Activated CD4-positive, CD25-positive, alpha-beta regulatory T cell treated with anti-CD3 and anti-CD28 coated beads, Interleukin-2, amount 50 U/mL, for 16 hours (primary cell): Measurements from ENCODE around the gene TNS1.

Experiments used
- DNase-seq: peaks from one replicate; pipeline ENCODE4 v3.0.0-alpha.2; 2020; ENCODE audit warnings: low read depth, low spot score

TNS1 gene

DNA sequence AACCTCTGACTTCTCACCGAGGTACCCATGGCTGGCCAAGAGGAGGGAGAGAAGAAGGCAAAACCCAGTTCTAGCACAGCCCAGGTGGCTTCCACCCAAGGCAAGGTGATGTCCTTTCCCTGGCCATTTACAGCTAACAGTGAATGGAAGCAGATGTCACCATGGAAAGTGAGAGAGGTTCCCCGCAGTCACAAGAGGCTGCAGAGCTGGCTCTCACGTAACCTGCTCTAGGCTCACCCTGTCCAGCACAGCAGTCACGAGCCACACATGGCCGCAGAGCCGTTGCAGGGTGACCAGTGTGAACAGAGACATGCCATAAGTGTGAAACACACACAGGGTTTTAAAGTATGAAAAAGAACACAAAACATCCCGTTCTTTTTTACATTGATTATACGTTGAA, 169.4 kb downstream of the TNS1 start:
- no peak for DNase-seq

DNA sequence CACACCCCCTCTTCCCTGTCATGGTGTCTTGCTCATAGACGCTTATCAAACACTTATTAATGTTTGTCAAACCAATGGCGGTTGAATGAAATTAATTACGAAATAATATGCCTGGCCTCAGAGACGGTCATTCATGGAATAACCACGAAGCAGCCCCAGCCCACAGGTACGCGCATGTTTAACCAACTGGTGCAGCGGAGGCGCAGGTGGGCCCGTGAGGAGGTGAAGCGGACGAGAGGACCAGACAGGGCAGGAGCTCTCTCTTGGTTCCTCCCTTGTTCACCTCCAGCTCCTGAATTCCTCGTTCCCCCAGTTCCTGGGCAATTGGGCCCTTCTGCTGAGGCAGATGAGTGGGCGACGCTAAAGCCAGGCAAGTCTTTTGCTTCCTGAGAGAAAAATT, 169.8 kb downstream of the TNS1 start:
- no peak for DNase-seq

DNA sequence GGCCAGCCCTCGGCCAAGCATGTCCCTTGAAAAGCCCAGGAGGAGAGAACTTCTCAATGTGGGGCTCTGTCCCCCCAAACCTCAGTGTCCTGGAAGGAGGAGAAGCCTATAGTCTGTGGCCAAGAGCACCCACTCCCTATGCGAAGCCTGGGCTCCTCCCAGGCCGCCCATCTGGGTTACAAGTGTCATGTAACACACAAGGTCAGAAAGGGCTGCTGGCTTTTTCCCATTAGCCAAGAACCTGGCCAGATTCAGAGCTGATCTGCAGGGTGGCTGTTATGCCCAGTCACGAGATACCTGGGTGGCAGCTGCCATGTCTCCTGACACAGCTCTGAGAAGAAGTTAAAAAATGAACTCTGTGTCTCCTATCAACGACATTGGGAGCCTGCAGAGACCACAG, 170.7 kb downstream of the TNS1 start:
- no peak for DNase-seq

DNA sequence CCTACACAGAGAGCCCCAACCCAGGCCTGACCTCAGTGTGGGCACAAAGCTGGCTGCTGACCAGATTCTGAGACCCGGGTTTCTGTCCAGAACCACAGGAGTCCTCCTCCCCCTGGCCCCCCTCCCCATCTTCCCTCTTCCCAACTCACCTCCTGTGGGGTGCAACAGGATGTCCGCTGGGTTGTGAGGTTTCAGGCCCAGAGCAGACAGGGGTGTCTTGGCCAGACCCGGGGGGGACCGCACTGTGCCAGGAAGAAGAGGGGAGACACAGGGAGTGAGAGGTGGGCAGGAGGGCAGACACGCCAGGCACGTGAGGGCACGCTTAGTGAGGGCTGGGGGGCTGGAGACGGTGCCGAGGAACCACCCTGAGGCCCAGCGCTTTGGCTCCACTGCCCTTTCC, 171.5 kb downstream of the TNS1 start:
- DNase-seq: no peak

DNA sequence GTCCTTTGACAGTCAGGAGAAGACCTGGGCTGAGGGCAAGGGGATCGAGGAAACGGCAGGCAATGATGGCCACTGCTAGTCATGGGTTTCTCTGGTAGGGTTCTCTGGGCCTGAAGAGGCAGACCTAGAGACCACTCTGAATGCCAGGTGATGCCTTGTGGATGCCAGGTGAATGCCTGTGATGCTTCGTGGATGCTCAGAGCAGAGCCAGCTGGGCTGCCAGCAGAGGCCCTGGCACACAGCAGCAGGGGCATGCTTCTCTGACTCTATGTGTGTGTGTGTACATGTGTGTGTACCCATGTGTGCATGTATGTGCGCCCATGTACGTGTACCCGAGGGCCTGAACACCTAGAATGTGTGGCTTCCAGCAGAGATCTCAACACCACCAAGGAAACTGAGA, 172.0 kb downstream of the TNS1 start:
- no peak for DNase-seq

DNA sequence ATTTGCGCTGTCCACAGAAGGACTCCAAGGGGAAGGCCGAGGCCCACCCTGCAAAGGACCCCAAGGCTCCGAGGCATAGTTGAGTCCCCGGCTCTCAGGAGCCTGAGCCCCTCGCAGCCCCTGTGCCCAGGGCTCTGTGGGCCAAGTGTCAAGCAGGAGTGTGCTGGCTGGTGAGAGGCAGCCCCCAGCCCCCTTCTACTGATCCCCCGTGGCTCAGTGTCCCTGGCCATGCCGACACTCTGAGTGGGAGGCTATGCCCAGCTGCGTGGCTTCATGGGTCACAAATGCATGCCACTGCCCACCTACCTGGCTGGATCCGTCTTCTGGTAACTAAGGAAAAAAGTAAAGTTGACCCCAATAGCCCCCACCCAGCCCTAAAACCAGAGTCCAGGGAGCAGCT, 172.7 kb downstream of the TNS1 start:
- DNase-seq: no peak

DNA sequence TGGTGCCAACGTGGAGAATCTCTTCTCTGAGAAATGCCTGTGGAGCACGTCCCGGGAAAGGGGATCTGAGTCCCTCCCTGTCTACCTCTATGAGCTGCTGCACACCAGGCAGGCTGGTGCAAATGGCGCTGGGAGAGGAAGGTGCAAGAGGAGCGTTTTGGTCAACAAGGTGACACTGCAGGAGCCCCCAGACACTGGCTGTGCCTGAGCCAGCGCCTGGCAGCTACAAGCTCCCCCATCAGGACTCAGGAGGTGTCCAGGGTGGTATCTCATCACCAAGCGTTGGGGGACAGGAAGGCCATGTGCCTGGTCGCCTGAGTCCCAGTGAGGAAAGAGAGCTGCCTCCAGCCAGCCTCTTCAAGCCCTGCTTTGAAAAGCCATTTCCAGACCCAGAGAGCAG, 173.4 kb downstream of the TNS1 start:
- no peak for DNase-seq

DNA sequence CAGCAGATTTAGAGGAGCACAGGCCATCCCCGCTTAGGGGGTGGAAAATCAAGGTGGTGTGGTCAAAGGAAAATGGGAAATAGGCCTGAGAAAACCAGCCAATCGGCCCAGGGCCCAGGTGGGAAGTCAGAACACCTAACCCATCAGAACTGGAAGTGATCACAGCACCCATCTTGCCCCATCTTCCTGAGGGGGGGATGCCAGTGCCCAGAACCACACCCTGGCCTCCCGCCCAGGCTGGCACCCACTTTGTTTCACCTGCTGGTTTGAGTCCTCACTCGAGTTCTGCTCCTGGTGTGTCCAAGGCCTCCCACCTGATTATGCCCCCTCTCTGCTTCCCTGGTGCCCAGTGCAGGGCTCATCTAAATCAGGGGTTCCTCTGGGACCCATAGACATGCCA, 174.5 kb downstream of the TNS1 start:
- no peak for DNase-seq

DNA sequence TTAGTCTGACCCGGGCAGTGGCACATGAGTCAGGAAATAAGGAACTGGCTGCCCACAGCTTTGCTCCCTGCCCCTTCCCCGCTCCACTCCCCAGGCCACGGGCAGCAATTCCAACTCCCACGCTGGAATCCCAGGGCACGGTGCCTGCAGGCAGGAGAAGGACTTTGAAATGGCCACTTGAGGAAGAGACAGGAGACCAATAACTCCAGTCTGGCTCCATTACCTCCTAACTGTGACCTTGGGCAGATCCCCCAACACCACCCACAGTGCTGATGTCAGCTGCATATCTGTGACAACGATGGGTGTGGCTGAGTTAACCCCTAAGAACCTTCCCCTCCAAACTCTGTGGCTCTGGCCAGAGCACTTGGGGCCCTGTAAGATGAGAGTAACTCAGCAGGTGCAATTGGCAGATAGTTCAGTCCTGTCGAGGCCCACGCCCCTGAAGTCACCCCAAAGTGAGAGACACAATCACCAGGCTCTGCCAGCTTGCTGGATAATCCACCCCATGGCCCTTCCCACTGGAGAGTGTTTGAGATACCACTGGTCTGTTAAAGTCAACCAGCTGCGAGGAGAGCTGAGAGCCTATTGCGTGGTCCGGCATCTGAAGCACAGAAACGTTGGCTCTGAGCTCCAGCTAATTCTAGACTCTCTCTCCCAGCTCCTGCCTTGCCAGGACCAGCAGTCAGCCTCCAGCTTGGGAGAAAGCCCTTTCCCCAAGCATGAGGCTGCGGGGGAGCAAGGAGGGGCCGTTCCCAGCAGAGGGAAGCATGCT, 175.2 kb downstream of the TNS1 start:
- no peak for DNase-seq

DNA sequence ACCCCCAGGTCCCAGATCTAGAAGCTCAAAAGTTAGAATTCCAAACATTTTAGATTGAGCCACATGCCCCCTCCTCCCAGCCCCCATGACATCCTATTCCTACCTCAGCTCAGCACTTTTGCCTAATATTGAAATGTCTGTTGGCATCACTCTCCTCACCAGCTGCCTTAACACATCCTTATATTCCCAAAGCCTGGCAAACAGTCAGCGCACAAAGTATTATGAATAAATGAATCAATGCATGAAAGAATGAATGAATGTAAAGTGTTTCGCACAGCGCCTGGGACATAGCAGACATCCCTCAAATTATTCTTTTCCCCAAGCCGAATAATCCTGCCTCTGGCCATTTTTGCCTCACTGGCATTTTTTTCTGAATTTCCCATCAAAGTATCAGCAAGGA, 175.8 kb downstream of the TNS1 start:
- no peak for DNase-seq

DNA sequence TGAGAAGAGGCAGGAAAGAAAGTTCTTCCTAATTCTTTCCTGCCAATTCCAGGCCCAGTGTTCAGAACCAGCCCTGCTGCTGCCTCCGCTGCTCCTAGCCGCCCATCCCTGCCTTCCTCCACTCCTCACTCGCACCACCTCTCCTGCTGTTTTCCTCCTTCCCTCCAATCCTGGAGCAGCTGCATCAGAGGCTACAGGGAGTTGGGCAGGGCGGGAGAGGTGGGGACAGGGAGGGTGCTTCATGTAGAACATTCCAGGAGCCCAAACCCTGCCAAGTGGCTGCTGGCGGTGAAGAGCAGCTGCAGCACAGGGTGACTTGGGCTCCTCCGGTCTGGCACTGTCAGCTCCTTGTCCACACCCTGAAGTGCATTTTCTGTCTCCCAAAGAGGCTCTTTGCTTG, 176.3 kb downstream of the TNS1 start:
- DNase-seq: no peak

DNA sequence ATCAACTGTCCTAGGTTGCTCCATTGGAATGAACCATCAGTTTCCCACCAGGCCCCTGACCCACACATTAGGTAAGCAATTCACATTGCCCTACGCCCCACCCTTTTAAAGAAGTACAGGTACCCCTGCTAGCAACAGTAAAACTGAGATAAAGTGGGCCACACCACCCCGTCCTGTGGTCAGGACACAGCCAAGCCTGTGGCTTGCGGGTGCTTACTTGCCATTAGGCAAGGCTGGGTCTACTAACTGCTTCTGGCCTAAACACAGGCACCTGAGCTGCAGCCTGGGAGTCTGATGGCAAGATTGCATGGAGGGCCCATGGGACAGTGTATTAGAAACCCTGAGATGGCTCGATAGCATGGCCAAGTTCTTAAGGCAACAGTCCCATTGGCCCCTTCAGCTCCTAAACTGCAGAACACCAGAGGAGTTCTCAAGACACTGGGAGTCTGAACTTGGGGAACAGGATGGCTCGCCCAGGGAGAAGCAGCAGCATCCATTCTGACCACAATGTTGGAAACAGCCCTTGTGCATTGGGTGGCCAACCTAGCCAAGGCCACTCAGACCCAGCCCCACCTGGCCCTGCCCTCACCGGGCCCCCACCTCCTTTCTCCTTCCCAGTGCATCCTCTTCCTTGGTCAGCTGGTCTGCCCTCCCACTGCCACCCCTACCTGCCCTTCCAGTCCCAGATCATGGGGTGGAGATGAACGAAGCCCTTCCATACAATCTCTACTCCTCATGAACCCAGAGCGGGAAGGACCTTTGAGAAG, 177.1 kb downstream of the TNS1 start:
- no peak for DNase-seq

DNA sequence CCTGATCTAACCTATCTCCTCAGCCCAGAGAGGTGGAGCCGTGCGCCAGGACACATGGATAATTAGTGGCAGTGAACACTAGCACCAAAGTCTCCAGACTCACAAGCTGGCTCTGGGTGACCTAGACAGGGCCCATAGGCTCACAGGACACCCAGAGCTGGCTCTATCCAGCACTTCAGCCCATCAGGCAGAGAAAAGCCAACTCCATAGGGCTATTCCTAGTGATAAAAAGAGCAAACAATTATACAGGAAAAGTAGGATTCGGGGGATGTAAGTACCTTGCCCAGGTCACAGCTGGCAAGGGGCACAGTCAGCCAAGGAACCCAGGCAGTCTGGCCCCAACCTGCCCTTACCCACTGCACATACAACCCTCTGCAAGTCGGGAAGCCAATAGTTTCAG, 178.6 kb downstream of the TNS1 start:
- no peak for DNase-seq

DNA sequence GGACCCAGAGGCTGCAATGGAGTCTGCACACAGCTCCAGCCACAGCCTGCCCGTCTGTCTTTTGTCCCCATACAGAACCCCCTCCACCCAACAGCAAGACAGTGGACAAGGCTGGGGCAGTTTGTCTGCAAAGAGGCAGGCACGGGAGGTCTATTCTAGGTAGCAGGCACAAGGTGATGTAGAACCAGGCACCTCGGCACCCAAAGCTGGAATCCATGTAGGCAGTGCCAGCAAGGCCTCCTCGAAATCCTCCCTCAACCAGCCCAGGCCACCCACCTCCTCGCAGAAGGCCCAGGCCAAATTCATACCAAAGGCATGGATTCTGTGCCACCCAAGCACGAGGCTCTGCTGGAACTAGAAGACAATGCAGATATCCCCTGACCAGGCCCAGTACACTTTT, 179.2 kb downstream of the TNS1 start:
- no peak for DNase-seq

DNA sequence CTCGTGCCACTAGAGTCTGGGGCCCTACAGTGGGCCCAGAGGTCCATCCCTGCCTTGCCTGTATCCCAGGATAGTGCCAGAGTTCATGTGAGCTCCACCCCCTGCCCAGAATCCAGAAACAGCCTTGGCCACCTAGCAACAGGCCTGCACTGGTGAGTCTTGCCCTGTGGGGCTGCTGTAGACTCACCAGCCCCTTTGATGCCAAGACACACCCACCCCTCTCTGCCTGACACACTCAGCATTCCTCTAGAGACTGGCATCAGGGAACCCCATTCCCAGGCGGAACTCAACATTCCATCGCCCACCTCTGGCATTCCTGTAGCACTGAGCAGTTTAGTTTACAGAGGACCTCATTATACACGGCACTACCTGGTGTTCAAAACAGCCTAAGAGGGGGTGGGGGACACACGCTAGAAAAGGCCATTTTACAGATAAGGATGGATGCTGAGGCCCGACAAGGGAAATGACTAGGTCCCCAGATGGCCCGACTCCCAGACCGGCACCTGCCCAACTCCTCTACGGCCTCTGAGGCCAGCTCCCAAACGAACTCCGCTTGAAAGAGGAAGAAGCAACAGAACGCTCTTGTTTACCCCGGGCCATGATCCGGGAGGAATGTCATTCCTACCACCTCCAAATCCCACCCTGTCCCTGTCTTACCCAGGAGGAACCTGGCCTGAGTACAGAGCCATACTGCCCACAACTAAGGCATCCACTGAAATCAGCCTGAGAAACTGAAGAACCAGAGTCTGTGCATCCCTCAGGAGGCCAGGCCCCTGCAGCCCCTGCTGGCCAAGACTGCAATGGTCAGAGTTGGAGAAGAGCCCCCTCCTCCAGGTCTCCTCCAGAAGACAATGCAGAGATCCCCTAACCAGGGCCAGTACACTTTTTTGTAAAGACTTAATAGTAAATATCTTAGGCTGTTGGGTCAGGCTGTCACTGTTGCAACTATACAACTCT, 180.2 kb downstream of the TNS1 start:
- no peak for DNase-seq

DNA sequence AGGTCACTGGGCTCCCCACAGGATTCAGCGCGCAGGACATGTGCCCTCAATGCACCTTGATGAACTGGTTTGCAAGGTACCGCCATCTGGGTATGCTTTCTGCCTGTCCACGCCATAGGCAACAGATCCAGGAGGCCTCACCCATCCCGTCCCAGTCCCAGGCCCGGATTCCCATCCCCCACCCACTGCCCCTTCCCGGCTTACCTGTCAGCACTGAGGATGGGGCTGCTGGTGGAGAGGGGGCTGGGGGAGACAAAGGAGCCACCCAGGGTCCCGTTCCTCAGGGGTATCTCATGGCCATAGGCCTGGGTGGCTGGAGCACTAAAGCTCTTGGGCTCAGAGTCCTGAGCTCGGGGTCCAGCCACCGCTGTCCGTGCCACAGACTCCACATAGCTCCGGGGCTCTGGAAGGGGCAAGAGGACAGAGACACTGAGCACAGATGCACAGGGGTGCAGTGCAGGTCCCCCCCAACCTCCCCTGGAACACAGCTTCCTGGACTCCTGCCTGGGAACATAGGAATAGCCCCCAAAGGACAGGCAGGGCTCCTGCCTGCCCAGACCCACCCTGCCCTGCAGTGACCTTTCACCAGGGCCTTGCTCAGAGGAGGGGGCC, 181.2 kb downstream of the TNS1 start:
- DNase-seq: no peak

DNA sequence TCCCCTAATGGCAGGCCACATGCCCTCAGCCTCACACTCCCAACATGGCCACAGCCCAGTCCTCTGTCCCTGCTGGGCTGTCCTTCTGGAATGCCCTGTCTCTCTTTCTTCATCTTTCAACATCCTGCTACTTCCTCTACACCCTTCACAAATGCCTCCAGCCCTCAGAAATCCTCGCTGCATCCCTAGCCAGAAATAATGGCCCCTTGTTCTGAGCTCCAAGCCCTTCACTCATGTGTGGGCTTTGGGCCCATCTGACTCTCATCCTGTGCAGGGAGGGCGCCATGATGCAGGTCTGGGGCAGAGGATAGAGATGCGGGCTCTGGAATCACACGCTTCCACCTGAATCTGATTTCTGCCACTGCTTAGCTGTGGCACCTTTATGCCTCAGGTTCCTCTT, 181.9 kb downstream of the TNS1 start:
- no peak for DNase-seq

DNA sequence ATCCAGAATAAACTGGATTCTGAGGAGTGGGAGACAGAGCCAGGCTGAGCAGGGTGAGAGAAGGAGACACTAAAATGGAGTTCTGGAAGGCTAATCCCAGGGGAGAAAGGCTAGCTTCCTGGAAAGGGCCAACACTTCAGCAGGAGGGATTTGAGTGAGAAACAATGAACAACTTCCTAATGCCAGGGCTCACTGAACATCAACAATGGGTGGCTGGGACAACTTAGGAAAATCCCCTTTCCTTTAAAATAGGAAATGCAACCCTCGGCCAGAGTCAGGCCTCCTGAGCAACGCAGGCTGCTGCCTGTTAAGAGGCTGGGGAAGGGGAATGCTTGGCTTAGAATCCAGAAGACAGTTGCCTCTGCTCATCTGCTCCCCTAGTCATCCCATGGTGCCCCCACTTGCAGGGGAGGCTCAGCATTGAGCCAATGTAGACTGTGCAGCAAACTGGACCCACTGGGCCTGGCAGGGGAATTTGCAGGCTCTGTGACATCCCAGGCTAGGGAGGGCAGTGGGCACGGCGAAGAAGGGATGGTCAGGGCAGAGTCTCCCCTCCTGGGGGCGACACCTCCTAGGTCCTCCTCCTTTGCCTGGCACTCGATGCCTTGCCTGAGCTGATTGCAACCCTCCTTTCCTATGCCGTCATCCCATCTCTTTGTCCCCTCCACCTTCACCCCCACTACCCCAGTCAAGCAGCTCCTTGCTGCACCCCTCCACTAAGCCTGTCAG, 182.5 kb downstream of the TNS1 start:
- no peak for DNase-seq

DNA sequence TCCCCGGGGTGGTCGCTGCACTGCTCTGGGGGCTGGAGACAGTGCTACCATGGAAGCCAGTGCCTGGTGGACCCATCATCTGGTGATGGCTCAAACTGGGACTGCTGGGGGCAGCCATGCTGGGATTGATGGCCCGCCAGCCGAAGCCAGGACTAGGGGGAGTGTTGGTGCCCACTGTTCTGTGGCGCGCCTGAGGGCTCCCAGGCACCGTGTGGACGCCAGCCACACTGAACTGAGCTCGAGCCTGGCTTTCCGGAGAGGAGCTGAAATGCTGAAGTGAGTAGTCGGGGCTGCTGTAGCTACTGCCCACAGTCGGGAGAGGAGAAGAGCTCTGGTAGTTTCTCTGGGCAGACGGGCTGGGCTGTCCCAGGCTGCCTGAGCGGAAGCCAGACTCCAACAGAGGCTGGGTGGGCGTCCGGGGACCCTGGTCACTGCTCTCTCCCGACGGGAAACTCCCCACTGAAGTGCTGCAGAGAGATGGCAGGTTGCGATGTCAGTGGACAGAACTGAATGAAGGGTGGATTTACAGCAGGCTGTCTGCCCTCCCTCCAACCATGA, 184.4 kb downstream of the TNS1 start:
- DNase-seq: no peak

DNA sequence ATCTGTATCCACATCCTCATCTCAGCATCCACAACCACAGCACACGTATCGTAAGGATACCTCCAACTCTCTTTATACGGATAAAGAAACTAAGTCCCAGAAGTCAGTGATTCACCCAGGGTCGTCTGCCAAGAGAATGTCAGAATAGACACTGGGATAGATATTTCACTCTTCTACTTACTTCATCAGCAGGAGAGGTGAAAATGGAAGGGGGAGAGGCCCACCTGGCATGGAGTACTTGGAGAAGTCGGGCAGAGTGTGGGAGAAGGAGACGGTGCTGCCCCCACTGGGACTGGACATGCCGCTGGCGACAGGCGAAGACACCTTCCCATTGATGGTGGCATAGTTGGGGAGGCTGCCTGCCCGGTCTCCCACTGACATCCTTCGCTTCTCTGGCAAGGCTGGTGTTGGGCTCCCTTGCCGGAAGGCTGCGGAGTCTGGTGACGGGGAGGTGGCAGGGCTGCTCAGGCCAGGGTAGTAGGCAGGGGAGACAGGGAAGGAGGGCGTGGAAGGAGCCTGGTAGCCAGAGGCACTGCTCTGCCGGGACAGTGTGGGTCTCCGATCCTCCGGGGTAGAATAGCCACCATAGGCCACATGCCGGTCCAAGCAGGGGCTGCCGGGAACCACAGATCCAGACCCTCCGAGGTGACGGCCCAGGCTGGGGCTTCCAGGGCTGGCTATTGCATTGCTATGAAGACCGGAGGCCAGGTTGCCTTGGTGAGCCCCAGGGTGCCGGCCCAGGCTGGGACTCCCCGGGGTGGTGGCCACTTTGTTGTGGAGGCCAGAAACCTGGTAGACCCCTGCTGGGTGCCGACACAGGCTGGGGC, 185.1 kb downstream of the TNS1 start:
- no peak for DNase-seq
